ENCODE results near the gene COL4A5.

COL4A5 gene

GRCh38 chrX:108415891-108416290 is 23.7 kb upstream of the COL4A5 start:
- no peak for TF ChIP-seq CTCF (IDR thresholded peaks at IDR 0.05)

- no peak for TF ChIP-seq CTCF (IDR thresholded peaks at IDR 0.05)
Observed at GRCh38 chrX:108417257-108417656, 22.4 kb upstream of the COL4A5 start.

GRCh38 chrX:108419401-108419800 is 20.2 kb upstream of the COL4A5 start:
- no peak for TF ChIP-seq CTCF (IDR thresholded peaks at IDR 0.05)

- no peak for TF ChIP-seq CTCF (IDR thresholded peaks at IDR 0.05)
Observed at GRCh38 chrX:108420481-108420880, 19.2 kb upstream of the COL4A5 start.

- no peak for TF ChIP-seq CTCF (IDR thresholded peaks at IDR 0.05)
Observed at GRCh38 chrX:108426262-108426661, 13.4 kb upstream of the COL4A5 start.

GRCh38 chrX:108435261-108435660 is 4.4 kb upstream of the COL4A5 start:
- TF ChIP-seq CTCF (IDR thresholded peaks at IDR 0.05) = no peak

- no peak for TF ChIP-seq CTCF (IDR thresholded peaks at IDR 0.05)
Observed at GRCh38 chrX:108437349-108438109, 2.1 kb upstream of the COL4A5 start.

Measured in LNCAP (cell line).